Lower leg skin (tissue), 3 donors: ENCODE measurements around the gene PANK4.

Experiments used
- CTCF ChIP-seq, 3 donors: fragments of 450-650 bp; IDR thresholded peaks; one replicate each; pipeline ENCODE4 v1.5.1; 2016; ENCODE audit warnings: antibody characterized with exemption in 3 of 3, mild to moderate bottlenecking in 3 of 3, moderate library complexity in 2 of 3
- POLR2A ChIP-seq, 2 donors: fragments of 450-650 bp; IDR thresholded peaks; one replicate each; pipeline ENCODE4 v1.6.1; 2016 to 2017; ENCODE audit warnings: antibody characterized with exemption in 2 of 2, mild to moderate bottlenecking in 1 of 2, moderate library complexity in 1 of 2

- TF ChIP-seq CTCF (IDR thresholded peaks at IDR 0.05), result no peak
- TF ChIP-seq POLR2A (IDR thresholded peaks at IDR 0.05), result no peak
These were observed 58.3 kb downstream of the PANK4 start for GRCh38 chr1:2468041-2468472.
